ENCODE measurements around the gene TAF4.
"Not testable (repeated sequence)": the region's sequence is repeated elsewhere in the genome, so short reads cannot be mapped to it uniquely, and the experiment has no call there.

TAF4 gene

DNA sequence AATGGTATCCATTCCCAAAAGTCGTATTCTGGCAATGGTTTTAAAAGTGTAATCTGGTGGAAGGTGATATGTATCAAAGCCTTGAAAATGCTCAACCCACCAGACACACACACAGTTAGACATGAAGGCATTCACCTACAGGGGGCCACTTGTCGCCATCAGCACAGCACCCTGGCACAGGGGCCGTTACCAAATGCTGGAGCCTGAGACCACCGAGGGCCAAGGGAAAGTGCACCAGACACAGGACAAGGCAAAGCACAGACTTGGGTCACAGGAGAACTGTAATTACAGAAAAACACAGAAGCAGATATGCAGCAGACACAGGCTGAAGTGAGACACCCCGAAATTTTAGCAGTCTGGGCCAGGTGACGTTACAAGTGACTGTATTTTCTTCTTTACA lies 9.3 kb downstream of the TAF4 start:
- DNase-seq (ENCODE audit: low read depth): no peak
- TF ChIP-seq, protein P1, sequence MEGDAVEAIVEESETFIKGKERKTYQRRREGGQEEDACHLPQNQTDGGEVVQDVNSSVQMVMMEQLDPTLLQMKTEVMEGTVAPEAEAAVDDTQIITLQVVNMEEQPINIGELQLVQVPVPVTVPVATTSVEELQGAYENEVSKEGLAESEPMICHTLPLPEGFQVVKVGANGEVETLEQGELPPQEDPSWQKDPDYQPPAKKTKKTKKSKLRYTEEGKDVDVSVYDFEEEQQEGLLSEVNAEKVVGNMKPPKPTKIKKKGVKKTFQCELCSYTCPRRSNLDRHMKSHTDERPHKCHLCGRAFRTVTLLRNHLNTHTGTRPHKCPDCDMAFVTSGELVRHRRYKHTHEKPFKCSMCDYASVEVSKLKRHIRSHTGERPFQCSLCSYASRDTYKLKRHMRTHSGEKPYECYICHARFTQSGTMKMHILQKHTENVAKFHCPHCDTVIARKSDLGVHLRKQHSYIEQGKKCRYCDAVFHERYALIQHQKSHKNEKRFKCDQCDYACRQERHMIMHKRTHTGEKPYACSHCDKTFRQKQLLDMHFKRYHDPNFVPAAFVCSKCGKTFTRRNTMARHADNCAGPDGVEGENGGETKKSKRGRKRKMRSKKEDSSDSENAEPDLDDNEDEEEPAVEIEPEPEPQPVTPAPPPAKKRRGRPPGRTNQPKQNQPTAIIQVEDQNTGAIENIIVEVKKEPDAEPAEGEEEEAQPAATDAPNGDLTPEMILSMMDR (IDR thresholded peaks at IDR 0.05; ENCODE audit: insufficient read depth, low read depth, low read length, missing control alignments): no peak
- no peak overlapping the region for H3K4me3 ChIP-seq (ENCODE audit: low read depth, low read length)

DNA sequence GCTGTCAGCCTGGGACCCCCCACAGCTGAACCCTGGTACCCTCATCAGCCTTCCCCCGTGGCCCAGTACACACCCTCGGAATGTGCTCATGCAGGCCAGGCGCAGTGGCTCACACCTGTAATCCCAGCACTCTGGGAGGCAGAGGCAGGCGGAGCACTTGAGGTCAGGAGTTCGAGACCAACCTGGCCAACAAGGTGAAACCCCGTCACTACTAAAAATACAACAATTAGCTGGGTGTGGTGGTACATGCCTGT lies 9.9 kb downstream of the TAF4 start:
- not testable (repeated sequence) for H3K4me3 ChIP-seq (ENCODE audit: low read depth, low read length); DNase-seq (ENCODE audit: low read depth)

DNA sequence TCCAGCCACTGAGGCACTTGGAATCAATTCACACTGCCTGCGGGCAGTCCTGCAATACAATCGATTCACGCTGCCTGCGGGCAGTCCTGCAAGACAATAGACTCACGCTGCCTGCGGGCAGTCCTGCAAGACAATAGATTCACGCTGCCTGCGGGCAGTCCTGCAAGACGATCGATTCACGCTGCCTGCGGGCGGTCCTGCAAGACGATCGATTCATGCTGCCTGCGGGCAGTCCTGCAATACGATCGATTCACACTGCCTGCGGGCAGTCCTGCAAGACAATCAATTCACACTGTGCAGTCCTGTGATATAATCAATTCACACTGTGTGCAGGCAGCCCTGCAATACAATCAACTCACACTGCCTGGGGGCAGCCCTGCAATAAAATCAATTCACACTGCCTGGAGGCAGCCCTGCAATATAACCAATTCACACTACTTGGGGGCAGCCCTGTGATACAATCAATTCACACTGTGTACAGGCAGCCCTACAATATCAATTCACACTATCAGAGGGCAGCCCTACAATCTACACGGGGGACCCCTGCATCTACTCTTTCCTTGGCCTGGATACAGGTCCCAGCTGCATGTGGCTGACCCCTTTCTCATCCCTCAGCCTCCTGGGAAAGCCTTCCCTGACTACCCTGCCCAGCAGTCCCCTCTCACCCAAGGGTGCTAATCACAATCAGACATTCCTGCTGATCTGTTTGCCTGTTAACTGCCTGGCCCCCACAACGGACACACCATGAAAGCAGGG lies 10.4 kb downstream of the TAF4 start:
- H3K4me3 ChIP-seq (ENCODE audit: low read depth, low read length): no peak overlapping the region

DNA sequence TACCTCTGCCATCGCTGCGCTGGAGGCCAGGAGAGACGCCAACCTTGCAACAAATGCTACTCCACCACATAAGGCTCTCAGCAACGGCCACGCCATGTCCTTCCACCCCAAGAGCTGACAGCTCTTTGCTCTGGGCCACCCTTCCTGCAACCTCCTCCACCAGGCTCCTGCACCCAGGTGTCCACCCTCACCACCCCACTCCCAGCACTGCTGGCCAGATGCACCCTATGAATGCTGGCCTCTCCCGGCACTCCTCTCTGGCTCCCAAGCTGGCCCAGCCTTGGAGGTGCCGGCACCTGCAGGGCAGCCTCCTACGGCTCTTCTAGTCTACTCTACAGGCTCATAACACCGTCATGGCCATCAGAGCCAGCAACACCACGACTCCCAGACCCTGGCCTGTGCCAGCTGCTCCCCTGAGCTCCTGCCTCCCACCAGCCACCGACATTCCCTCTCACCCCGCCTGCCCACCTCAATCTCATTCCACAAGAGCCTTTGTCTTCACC lies 11.2 kb downstream of the TAF4 start:
- H3K4me3 ChIP-seq (ENCODE audit: low read depth, low read length): no peak overlapping the region
- TF ChIP-seq, protein P1 (IDR thresholded peaks at IDR 0.05; ENCODE audit: insufficient read depth, low read depth, low read length, missing control alignments): no peak
- no peak for DNase-seq (ENCODE audit: low read depth)

More for the DNA sequence above, 10.4 kb downstream of the TAF4 start:
- TF ChIP-seq, protein P1 (IDR thresholded peaks at IDR 0.05; ENCODE audit: insufficient read depth, low read depth, low read length, missing control alignments): no peak
- DNase-seq (ENCODE audit: low read depth): no peak

- no peak overlapping the region for H3K4me3 ChIP-seq (ENCODE audit: low read depth, low read length)
These were observed 12.1 kb downstream of the TAF4 start for GRCh38 chr20:62053465-62054196.

GRCh38 chr20:62052842-62053464 lies 12.7 kb downstream of the TAF4 start:
- no peak for DNase-seq (ENCODE audit: low read depth)
- TF ChIP-seq, protein P1 (IDR thresholded peaks at IDR 0.05; ENCODE audit: insufficient read depth, low read depth, low read length, missing control alignments): no peak
- no peak overlapping the region for H3K4me3 ChIP-seq (ENCODE audit: low read depth, low read length)

More at GRCh38 chr20:62053465-62054196, 12.1 kb downstream of the TAF4 start:
- TF ChIP-seq, protein P1 (IDR thresholded peaks at IDR 0.05; ENCODE audit: insufficient read depth, low read depth, low read length, missing control alignments): no peak
- no peak for DNase-seq (ENCODE audit: low read depth)

DNA sequence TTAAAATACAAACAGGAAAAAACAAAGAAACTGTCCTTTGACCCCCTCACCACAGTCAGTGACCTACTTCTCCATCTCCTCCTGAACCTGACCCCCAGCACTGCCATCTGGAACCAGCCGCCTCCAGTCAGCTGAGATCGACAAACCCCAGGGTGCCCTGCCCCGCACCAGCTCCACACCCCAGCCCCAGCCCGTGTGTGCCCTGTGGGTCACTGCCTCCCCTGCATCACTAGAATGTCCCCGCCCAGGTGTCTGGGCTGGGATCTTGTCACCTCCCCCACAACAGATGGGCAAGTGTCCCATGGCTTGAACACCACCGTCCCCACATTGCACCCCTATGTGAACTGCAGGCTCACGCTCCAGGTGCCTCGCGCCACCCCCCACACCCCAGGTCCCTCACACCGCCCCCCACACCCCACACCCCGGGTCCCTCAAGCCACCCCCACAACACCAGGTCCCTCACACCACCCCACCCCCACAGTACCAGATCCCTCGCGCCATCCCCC lies 13.3 kb downstream of the TAF4 start:
- H3K4me3 ChIP-seq (ENCODE audit: low read depth, low read length): no peak overlapping the region
- TF ChIP-seq, protein P1 (IDR thresholded peaks at IDR 0.05; ENCODE audit: insufficient read depth, low read depth, low read length, missing control alignments): no peak
- DNase-seq (ENCODE audit: low read depth): no peak

Measured in GM12865 (cell line).